GM12874 (cell line): Measurements from ENCODE around the gene TMEM219.

ENCODE experiments used
- TF ChIP-seq, protein P1 (sequence below): IDR thresholded peaks from 2 replicates; pipeline ENCODE4 v1.5.1; 2011; ENCODE audit warnings: low read depth, mild to moderate bottlenecking, control low read depth, low read length, moderate library complexity; ENCODE audit not compliant: insufficient read depth

Gene TMEM219, protein sequence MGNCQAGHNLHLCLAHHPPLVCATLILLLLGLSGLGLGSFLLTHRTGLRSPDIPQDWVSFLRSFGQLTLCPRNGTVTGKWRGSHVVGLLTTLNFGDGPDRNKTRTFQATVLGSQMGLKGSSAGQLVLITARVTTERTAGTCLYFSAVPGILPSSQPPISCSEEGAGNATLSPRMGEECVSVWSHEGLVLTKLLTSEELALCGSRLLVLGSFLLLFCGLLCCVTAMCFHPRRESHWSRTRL

DNA sequence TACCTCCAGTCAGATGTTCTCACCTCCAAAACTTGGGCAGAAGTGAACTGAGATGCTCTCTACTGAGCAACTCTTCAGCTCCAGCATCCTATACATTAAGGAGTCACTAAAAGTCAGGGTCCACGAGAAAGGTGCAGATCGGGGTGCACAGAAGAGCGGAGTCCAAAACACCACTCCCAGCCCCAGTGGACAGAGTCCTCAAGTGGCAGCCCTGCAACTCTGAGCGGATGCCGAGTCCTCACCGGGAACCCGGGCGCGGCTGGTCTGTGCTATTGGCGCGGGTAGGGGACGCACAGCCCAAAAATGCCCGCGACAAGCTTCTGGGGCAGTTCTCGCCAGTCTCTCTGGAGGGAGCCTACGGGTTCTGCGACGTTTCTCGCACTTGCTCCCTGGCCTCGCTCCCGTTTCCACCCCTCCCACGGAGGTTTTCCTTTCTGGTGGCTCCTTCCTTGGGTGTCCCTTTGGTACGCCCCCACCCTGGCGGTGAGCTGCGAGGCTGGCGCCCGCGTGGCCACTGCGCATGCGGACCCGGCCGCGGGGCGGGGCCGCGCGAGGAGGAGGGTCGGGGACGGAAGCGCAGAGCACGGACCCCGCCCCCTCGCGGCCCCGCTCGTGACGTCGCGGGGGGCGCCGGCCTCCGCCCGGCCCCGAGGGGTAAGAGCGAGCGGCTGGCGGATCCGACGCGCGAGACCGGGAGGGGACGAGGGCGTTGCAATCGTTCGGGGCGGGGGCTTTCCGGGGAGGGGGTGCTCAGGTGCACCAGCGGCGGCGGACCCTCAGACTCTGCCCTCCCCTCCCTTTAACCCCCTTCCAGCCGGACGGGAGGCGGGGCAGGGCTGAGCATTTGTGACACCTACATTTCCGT is at the start of gene TMEM219:
Gene TMEM219 (plus strand): TSS at position 601 of the 865 bp plus-strand sequence. CDS start 1,065 bp downstream, outside the sequence.
- TF ChIP-seq, protein P1, sequence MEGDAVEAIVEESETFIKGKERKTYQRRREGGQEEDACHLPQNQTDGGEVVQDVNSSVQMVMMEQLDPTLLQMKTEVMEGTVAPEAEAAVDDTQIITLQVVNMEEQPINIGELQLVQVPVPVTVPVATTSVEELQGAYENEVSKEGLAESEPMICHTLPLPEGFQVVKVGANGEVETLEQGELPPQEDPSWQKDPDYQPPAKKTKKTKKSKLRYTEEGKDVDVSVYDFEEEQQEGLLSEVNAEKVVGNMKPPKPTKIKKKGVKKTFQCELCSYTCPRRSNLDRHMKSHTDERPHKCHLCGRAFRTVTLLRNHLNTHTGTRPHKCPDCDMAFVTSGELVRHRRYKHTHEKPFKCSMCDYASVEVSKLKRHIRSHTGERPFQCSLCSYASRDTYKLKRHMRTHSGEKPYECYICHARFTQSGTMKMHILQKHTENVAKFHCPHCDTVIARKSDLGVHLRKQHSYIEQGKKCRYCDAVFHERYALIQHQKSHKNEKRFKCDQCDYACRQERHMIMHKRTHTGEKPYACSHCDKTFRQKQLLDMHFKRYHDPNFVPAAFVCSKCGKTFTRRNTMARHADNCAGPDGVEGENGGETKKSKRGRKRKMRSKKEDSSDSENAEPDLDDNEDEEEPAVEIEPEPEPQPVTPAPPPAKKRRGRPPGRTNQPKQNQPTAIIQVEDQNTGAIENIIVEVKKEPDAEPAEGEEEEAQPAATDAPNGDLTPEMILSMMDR: no peak

DNA sequence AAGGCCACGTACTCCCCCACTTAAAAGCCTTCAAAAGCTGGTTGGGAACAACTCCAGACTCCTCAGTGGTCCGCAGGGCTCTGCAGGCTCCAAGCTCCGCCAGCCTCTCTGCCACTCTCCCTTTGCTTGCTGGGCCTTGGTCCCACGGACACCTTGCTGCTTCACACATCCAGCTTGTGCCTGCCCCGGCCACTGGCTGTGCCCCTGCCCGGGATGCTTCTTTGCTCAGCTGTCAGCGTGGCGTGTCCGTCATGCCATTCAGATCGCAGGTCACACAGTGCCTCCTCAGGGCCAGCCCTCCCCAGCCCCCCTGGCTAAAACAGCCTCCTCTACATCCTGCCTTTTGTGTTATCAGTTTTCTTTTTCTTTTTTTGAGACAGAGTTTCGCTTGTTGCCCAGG is 49.8 kb upstream of the TMEM219 start:
- TF ChIP-seq, protein P1: no peak

DNA sequence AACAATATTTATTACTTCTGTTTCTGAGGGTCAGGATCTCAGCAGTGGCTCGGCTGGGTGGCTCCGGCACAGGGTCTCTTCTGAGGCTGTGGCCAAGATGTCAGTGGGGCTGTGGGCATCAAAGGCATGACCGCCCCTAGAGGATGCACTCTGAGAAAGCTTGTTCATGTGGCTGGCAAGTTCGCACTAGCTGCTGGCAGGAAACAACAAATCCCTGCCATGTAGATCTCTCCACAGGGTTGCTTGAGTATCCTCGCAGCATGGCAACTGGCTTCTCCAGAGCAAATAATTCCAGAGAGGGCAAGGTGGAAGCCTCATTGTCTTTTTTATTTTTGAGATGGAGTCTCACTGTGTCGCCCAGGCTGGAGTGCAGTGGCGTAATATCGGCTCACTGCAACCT is 48.4 kb upstream of the TMEM219 start:
- TF ChIP-seq, protein P1: no peak

DNA sequence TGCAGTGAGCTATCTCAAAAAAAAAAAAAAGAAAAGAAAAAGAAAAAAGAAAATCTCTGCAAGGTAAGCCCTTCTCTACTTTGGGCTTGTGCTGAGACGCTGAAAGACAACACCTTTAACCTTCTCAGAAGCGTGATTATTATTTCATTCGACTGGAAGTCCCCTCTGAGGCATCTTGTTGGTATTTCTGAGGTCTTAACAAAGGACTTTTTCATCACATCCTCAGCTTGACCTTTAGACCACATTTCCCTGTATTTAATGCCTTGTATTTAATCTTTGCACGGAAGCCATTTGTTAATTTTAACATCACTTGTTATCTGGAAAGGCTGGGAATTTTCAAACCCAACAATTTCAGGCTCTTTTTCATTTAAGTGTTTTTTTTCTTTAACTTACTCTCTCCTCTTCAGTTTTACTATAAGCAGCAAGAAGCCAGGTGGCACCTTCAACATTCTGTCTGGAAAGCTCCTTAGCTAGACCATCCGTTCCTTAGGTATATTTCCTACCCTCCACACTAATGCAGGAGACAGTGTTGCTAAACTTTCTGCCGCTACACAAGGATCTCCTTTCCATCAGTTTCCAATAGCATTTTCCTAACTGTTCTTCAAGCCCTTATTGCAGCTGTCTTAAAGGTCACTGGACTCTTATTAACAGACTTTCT is 46.2 kb upstream of the TMEM219 start:
- TF ChIP-seq, protein P1: no peak

DNA sequence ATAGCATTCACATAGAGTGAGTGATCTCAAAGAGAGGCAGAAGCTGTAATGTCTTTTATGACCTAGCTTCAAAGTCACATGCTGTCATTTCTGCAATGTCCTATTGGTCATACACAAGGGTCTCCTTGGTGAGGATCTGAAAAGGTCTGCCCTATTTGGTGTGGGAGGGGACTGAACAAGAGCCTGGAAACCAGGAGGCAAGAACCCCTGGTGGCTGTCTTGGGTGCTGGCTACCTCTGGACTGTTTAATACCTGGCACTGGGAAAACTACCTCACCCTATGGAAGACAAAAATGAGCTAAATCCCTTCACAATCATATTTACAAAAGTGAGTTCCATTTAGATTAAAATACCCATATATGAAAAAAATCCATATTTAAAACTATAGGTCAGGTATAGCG is 44.9 kb upstream of the TMEM219 start:
- TF ChIP-seq, protein P1: no peak

DNA sequence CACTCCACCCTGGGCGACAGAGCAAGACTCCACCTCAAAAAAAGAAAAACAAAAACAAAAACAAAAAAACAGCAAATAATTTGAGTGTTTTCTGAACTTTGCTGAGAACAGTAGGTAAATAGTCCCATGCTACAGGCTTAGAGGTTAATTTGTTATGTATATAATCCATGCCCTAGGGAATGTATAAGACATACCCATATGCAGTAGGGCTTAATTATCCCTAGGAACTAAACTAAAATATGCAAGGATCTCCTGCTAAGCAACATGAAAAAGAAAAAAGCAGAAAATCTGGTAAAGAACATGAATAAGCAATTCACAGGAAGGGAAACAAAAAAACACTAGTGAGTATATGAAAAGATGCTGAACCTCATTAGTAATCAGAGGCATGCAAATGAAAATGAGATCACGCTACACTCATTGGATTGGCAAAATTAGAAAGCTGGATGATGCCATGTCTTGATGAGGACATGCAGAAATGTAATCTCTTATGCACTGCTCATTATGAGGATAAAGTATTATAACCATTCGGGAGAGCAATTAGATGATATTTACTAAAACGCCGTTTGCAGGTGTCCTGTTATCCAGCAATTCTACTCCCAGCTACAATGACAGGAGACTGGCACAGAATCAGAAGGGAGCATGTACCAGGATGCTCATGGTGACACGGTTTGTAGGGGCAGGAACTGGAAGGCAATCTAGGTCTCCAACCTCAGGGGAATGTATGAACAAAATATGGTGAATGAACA is 41.4 kb upstream of the TMEM219 start:
- TF ChIP-seq, protein P1: no peak
